ENCODE measurements around the gene EXOSC7.

The EXOSC7 gene

GRCh38 chr3:44991326-44991725 lies 15.3 kb downstream of the EXOSC7 start:
- H3K4me3 ChIP-seq (ENCODE audit: low read depth, low read length), result no peak overlapping the region
- TF ChIP-seq CTCF (IDR thresholded peaks at IDR 0.05; ENCODE audit: low read depth, low read length, missing control alignments), result no peak
- no peak for DNase-seq (ENCODE audit: low read depth)

GRCh38 chr3:44992555-44993470 lies 16.8 kb downstream of the EXOSC7 start:
- TF ChIP-seq CTCF (IDR thresholded peaks at IDR 0.05; ENCODE audit: low read depth, low read length, missing control alignments), result peak; percentile 85
- no peak overlapping the region for H3K4me3 ChIP-seq (ENCODE audit: low read depth, low read length)
- no peak for DNase-seq (ENCODE audit: low read depth)

- no peak overlapping the region for H3K4me3 ChIP-seq (ENCODE audit: low read depth, low read length)
- DNase-seq (ENCODE audit: low read depth), result no peak
- TF ChIP-seq CTCF (IDR thresholded peaks at IDR 0.05; ENCODE audit: low read depth, low read length, missing control alignments), result no peak
Measured at GRCh38 chr3:44993471-44994205, 17.6 kb downstream of the EXOSC7 start.

- no peak overlapping the region for H3K4me3 ChIP-seq (ENCODE audit: low read depth, low read length)
- DNase-seq (ENCODE audit: low read depth), result no peak
- no peak for TF ChIP-seq CTCF (IDR thresholded peaks at IDR 0.05; ENCODE audit: low read depth, low read length, missing control alignments)
Measured at GRCh38 chr3:44995142-44995770, 19.2 kb downstream of the EXOSC7 start.

GRCh38 chr3:44996556-44996969 lies 20.5 kb downstream of the EXOSC7 start:
- TF ChIP-seq CTCF (IDR thresholded peaks at IDR 0.05; ENCODE audit: low read depth, low read length, missing control alignments), result no peak
- no peak for DNase-seq (ENCODE audit: low read depth)
- H3K4me3 ChIP-seq (ENCODE audit: low read depth, low read length), result no peak overlapping the region

GRCh38 chr3:44999782-45000181 lies 23.7 kb downstream of the EXOSC7 start:
- TF ChIP-seq CTCF (IDR thresholded peaks at IDR 0.05; ENCODE audit: low read depth, low read length, missing control alignments), result no peak
- DNase-seq (ENCODE audit: low read depth), result no peak

More at GRCh38 chr3:44999782-45000181, 23.7 kb downstream of the EXOSC7 start:
- H3K4me3 ChIP-seq (ENCODE audit: low read depth, low read length), result no peak overlapping the region

All from GM12864 (cell line).